COLO829 (cell line): ENCODE results near the gene BCAS1.
"Not testable (repeated sequence)": the region's sequence is repeated elsewhere in the genome, so short reads cannot be mapped to it uniquely, and the experiment has no call there.

Source experiments
- DNase-seq: peaks from one replicate; pipeline ENCODE4 v3.0.0; 2012; ENCODE audit warnings: low spot score

BCAS1 gene

GRCh38 chr20:53982624-53983023 lies 87.8 kb downstream of the BCAS1 start:
- no peak for DNase-seq

GRCh38 chr20:53981752-53982437 lies 88.5 kb downstream of the BCAS1 start:
- DNase-seq, result no peak

GRCh38 chr20:53981130-53981529 lies 89.3 kb downstream of the BCAS1 start:
- DNase-seq, result no peak

GRCh38 chr20:53980031-53980465 lies 90.3 kb downstream of the BCAS1 start:
- no peak for DNase-seq

GRCh38 chr20:53978497-53978896 lies 91.9 kb downstream of the BCAS1 start:
- DNase-seq, result no peak

- no peak for DNase-seq
These were observed 93.0 kb downstream of the BCAS1 start for GRCh38 chr20:53977391-53977790.

- DNase-seq, result no peak
These were observed 94.6 kb downstream of the BCAS1 start for GRCh38 chr20:53975761-53976160.

- DNase-seq, result no peak
These were observed 95.4 kb downstream of the BCAS1 start for GRCh38 chr20:53974785-53975555.

- not testable (repeated sequence) for DNase-seq
These were observed 96.5 kb downstream of the BCAS1 start for GRCh38 chr20:53973882-53974281.

GRCh38 chr20:53972179-53972578 lies 98.2 kb downstream of the BCAS1 start:
- DNase-seq, result no peak

- DNase-seq, result no peak
These were observed 99.2 kb downstream of the BCAS1 start for GRCh38 chr20:53971096-53971683.

GRCh38 chr20:53970232-53970631 lies 100.2 kb downstream of the BCAS1 start:
- DNase-seq, result no peak

GRCh38 chr20:53967527-53967926 lies 102.9 kb downstream of the BCAS1 start:
- DNase-seq, result no peak

GRCh38 chr20:53966774-53967398 lies 103.5 kb downstream of the BCAS1 start:
- no peak for DNase-seq

- DNase-seq, result no peak
These were observed 105.7 kb downstream of the BCAS1 start for GRCh38 chr20:53964501-53965253.

- no peak for DNase-seq
These were observed 106.3 kb downstream of the BCAS1 start for GRCh38 chr20:53964067-53964466.

GRCh38 chr20:53963635-53964034 lies 106.8 kb downstream of the BCAS1 start:
- DNase-seq, result no peak

- DNase-seq, result no peak
These were observed 108.0 kb downstream of the BCAS1 start for GRCh38 chr20:53962388-53962787.

- DNase-seq, result no peak
These were observed 108.9 kb downstream of the BCAS1 start for GRCh38 chr20:53961527-53961926.

GRCh38 chr20:53960579-53961272 lies 109.7 kb downstream of the BCAS1 start:
- no peak for DNase-seq

GRCh38 chr20:53959911-53960578 lies 110.3 kb downstream of the BCAS1 start:
- peak; percentile 85 for DNase-seq
